GM10847 (cell line): ENCODE results near the gene MARCHF3.

Experiments
- POLR2A ChIP-seq: IDR thresholded peaks from 2 replicates; pipeline ENCODE4 v1.6.1; 2011; ENCODE audit not compliant: insufficient read length; ENCODE audit errors: extremely low read depth

The MARCHF3 gene

DNA sequence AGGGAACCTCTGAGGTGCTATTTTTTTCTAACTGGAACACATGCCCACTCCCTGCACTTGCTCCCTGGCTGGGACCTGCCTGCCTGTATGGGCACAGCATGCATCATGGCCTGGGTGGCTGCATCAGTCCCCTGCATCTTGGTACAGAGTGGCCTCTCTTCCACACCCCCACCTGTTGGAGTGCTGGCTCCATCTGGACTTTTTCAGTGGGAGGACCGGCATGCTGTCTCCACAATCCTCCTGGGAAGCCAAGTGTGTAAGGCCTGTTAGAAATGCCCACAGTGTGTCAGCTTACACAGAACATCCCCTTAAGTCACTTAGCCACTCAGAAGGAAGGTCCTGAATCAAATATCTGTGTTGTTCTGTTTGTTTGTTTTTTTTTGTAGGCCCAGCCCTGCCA, 102.9 kb downstream of the MARCHF3 start:
- no peak for TF ChIP-seq POLR2A

GRCh38 chr5:126926187-126926586, 104.2 kb downstream of the MARCHF3 start:
- no peak for TF ChIP-seq POLR2A

GRCh38 chr5:126925482-126925881, 104.9 kb downstream of the MARCHF3 start:
- TF ChIP-seq POLR2A: no peak

DNA sequence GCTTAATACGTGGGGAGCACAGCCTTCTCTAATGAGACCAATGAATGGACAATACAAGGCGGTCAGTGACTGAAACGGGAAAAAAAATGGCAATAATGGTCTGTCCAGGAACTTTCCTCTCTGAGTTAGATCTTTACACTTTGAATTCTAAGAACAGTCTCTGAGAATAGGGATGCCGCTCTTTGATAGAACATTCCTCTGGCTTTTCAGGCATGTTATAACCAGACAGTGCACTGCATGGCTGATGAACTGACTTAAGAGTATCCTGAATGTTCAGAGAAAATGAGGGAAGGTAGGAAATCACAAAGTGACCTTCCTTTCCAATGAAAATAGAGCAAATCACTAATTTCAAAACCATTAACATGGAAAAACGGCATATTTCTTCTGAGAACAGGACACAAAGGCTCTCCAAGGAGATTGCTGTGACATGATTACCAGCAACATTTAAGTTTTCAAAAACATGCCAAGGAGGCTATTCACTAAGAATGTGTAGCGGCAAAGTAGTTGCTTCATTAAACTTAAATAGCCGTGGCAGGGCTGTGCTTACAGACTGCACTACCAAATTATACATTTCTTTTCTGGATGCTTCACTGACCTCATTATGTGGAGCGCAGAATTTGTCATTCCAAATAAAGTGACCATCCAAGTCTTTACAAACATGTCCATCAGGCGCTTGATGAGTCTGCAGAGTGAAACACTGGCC, 105.9 kb downstream of the MARCHF3 start:
- TF ChIP-seq POLR2A: no peak

GRCh38 chr5:126921241-126922091, 108.9 kb downstream of the MARCHF3 start:
- TF ChIP-seq POLR2A: no peak

- no peak for TF ChIP-seq POLR2A
Measured at GRCh38 chr5:126920291-126920690, 110.1 kb downstream of the MARCHF3 start.

- no peak for TF ChIP-seq POLR2A
Measured at GRCh38 chr5:126919566-126919965, 110.8 kb downstream of the MARCHF3 start.

GRCh38 chr5:126918615-126918957, 111.8 kb downstream of the MARCHF3 start:
- TF ChIP-seq POLR2A: no peak

- no peak for TF ChIP-seq POLR2A
Measured at GRCh38 chr5:126917918-126918614, 112.3 kb downstream of the MARCHF3 start.

GRCh38 chr5:126915496-126915895, 114.9 kb downstream of the MARCHF3 start:
- no peak for TF ChIP-seq POLR2A

DNA sequence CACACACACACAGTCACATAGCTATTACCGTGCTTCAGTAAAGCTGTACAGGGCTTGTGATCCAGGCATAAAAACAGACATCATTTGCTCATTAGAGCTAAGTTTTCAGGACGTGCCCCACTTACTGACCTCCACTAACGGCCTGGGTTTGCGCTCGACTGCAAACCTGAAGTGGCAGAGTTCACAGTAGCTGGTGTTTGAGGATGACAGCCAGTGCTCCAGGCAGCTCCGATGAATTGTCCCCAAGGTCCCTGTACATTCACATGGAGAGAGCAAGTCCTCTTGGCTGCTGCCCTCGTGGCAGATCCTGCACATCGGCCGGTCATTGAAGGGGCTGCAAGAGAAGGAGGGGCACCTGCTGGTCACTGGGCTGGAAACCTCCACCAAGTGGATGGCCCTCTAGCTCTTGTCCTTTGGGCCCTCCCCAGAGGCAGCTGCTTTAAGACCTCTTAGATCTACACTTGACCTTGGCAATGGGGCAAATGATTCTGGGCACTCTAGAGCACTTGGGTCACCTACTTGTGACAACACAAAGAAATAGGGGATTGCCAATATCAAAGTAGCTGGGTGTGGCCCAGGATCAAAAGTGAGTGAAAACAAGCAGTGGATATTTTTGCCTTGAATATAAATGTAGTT, 115.4 kb downstream of the MARCHF3 start:
- TF ChIP-seq POLR2A: no peak

DNA sequence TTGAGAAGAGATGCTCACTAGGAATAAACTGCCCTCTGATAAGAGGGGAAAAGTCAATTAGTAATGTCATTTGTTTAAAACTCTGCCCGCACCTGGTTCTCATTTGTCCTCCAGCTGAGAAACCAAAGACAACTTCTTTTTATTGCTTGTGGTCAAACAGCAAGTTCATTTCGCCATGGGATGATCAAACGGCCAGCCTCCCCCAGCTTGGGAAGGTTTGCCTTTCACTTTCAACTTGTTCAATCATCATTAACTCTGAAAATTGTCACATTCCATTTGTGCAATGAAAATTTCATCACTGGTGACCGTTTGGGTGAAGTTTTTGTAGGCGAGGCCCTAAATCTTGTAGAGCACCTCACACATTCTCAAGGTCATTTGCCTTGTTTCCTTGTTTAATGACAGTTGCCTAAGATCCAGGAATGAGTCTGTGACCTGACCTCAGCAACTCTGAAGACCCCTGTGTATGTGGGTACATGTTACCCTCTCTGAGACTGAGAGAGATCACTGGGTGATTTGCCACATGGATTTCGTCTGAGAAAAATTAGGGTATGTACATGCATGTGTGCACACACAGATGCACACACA, 117.7 kb downstream of the MARCHF3 start:
- no peak for TF ChIP-seq POLR2A

DNA sequence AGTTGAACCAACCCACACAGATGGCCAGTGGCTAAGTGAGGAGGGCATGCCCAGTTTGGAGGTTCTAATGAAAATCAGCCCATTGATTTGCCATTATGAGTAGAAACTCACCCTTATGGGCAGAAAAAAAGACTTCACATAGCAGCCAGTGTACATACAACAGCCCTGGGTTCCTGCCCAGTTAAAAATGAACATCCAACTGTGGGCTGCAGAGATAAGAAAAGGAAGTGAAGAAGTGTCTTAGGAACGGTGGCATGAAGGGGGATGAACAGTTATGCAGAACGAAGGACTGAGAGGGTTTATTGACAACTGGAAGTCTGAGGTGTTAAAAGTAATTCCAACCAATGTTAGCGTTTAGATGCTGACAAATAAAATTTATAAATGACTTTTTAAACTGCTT, 118.4 kb downstream of the MARCHF3 start:
- TF ChIP-seq POLR2A: no peak

- no peak for TF ChIP-seq POLR2A
Measured at GRCh38 chr5:126909856-126910255, 120.5 kb downstream of the MARCHF3 start.

- no peak for TF ChIP-seq POLR2A
Measured at GRCh38 chr5:126900796-126901195, 129.6 kb downstream of the MARCHF3 start.
